Measurements from ENCODE around the gene C5. TPM values are rescaled to one million over a fixed set of nuclear protein-coding genes. Genes with fewer than 3 reads are reported as not detected.

Gene C5
- total and polyA plus RNA-seq, 9 of the 15 experiments (the other 6 are each of a cell fraction or from before 2014, with no cell fraction given), result 0.08 to 0.91 (median 0.42) TPM

DNA sequence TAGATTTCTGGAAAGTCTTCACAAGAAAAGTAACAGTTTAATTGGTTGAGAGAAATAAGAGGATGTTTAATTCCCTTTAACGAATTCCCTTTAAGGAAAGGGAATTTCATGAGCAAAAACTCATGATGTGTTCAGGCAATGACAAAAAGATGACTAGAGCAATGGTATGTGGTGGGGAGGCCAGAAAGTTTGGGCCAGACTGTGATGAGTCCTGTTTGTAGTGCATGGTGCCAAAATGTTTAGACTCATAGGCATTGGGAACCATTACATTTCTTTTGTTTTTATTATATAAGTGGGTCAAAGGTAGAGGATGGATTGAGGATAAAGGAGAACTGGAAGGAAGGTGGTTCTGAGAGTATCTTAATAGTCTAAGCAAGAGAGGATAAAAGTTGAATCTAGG, 35.6 kb upstream of the C5 start:
- Histone ChIP-seq H3K9me3 (replicated peaks; ENCODE audit: control insufficient read depth, insufficient read depth, low read depth, low read length) (peaks cover 3% of the 10 kb centered on the region; the same call in 1 of the 2 replicates), H2AFZ (ENCODE audit: low read depth, low read length) (no peak overlapping the region), H3K4me1 (replicated peaks in 1 of 2; ENCODE audit: control insufficient read depth in 2 of 2, insufficient read depth in 2 of 2, low read length in 2 of 2) (no peaks in the 10 kb centered on the region), H3K9me1 (ENCODE audit: control insufficient read depth, insufficient read depth, low read length) (no peaks in the 10 kb centered on the region), H4K20me1 (replicated peaks; ENCODE audit: control insufficient read depth, insufficient read depth, low read length) (no peaks in the 10 kb centered on the region), H3K27ac (ENCODE audit: extremely low read depth, low read depth, low read length) (no peak overlapping the region), H3K4me2 (ENCODE audit: insufficient read depth, low read length) (no peak overlapping the region), H3K27me3 (ENCODE audit: control insufficient read depth in 2 of 2, insufficient read depth in 2 of 2, low read length in 2 of 2) (no peaks in the 10 kb centered on the region), H3K36me3 (ENCODE audit: control insufficient read depth, insufficient read depth, low read length) (peaks cover 46% of the 10 kb centered on the region), H3K79me2 (ENCODE audit: control insufficient read depth, insufficient read depth, low read length) (no peaks in the 10 kb centered on the region), H3K9ac (ENCODE audit: insufficient read depth in 1 of 2, low read depth in 2 of 2, low read length in 2 of 2) (no peak overlapping the region), H3K4me3 (no peak overlapping the region)
- ATAC-seq, result no peak
- ChIA-PET CTCF (ENCODE audit: low intra/inter-chr PET ratio) (no interaction called here), POLR2A (no interaction called here)
- intact Hi-C loops (cut with micrococcal nuclease) (no loop called here), in situ Hi-C loops (cut with MboI) (no loop called here)
- no peak for DNase-seq (ENCODE audit: extremely low read depth in 1 of 4, low spot score in 3 of 4)
- no TSS peak for BruUV-seq (replicated peaks)
- FAIRE-seq, result no peak
- WGBS (ENCODE audit: insufficient coverage, low coverage, missing lambda C conversion rate), result 11% methylated on average over 1 of the region's 1 CpG
- TF ChIP-seq NFE2 (IDR thresholded peaks at IDR 0.05; ENCODE audit: low read depth) (no peak), CEBPG (CRISPR knock-in tag; IDR thresholded peaks at IDR 0.05) (no peak), CEBPG (tag; conservative IDR thresholded peaks at IDR 0.05 in 1 of 2, IDR thresholded peaks at IDR 0.05 in 1 of 2) (no peak), PHTF2 (CRISPR knock-in tag; IDR thresholded peaks at IDR 0.05) (no peak), NCOA1 (IDR thresholded peaks at IDR 0.05; ENCODE audit: low read depth) (no peak), ZNF668 (CRISPR knock-in tag; IDR thresholded peaks at IDR 0.05) (no peak), ATF7 (IDR thresholded peaks at IDR 0.05) (no peak), NBN (IDR thresholded peaks at IDR 0.05; ENCODE audit: low read depth) (no peak), ZNF584 (CRISPR knock-in tag; IDR thresholded peaks at IDR 0.05; ENCODE audit: low read depth) (no peak), BCOR (IDR thresholded peaks at IDR 0.05) (no peak), ZNF143 (CRISPR knock-in tag; IDR thresholded peaks at IDR 0.05) (no peak), KAT7 (CRISPR knock-in tag; IDR thresholded peaks at IDR 0.05; ENCODE audit: borderline replicate concordance) (no peak)
- TF ChIP-seq, protein P1, sequence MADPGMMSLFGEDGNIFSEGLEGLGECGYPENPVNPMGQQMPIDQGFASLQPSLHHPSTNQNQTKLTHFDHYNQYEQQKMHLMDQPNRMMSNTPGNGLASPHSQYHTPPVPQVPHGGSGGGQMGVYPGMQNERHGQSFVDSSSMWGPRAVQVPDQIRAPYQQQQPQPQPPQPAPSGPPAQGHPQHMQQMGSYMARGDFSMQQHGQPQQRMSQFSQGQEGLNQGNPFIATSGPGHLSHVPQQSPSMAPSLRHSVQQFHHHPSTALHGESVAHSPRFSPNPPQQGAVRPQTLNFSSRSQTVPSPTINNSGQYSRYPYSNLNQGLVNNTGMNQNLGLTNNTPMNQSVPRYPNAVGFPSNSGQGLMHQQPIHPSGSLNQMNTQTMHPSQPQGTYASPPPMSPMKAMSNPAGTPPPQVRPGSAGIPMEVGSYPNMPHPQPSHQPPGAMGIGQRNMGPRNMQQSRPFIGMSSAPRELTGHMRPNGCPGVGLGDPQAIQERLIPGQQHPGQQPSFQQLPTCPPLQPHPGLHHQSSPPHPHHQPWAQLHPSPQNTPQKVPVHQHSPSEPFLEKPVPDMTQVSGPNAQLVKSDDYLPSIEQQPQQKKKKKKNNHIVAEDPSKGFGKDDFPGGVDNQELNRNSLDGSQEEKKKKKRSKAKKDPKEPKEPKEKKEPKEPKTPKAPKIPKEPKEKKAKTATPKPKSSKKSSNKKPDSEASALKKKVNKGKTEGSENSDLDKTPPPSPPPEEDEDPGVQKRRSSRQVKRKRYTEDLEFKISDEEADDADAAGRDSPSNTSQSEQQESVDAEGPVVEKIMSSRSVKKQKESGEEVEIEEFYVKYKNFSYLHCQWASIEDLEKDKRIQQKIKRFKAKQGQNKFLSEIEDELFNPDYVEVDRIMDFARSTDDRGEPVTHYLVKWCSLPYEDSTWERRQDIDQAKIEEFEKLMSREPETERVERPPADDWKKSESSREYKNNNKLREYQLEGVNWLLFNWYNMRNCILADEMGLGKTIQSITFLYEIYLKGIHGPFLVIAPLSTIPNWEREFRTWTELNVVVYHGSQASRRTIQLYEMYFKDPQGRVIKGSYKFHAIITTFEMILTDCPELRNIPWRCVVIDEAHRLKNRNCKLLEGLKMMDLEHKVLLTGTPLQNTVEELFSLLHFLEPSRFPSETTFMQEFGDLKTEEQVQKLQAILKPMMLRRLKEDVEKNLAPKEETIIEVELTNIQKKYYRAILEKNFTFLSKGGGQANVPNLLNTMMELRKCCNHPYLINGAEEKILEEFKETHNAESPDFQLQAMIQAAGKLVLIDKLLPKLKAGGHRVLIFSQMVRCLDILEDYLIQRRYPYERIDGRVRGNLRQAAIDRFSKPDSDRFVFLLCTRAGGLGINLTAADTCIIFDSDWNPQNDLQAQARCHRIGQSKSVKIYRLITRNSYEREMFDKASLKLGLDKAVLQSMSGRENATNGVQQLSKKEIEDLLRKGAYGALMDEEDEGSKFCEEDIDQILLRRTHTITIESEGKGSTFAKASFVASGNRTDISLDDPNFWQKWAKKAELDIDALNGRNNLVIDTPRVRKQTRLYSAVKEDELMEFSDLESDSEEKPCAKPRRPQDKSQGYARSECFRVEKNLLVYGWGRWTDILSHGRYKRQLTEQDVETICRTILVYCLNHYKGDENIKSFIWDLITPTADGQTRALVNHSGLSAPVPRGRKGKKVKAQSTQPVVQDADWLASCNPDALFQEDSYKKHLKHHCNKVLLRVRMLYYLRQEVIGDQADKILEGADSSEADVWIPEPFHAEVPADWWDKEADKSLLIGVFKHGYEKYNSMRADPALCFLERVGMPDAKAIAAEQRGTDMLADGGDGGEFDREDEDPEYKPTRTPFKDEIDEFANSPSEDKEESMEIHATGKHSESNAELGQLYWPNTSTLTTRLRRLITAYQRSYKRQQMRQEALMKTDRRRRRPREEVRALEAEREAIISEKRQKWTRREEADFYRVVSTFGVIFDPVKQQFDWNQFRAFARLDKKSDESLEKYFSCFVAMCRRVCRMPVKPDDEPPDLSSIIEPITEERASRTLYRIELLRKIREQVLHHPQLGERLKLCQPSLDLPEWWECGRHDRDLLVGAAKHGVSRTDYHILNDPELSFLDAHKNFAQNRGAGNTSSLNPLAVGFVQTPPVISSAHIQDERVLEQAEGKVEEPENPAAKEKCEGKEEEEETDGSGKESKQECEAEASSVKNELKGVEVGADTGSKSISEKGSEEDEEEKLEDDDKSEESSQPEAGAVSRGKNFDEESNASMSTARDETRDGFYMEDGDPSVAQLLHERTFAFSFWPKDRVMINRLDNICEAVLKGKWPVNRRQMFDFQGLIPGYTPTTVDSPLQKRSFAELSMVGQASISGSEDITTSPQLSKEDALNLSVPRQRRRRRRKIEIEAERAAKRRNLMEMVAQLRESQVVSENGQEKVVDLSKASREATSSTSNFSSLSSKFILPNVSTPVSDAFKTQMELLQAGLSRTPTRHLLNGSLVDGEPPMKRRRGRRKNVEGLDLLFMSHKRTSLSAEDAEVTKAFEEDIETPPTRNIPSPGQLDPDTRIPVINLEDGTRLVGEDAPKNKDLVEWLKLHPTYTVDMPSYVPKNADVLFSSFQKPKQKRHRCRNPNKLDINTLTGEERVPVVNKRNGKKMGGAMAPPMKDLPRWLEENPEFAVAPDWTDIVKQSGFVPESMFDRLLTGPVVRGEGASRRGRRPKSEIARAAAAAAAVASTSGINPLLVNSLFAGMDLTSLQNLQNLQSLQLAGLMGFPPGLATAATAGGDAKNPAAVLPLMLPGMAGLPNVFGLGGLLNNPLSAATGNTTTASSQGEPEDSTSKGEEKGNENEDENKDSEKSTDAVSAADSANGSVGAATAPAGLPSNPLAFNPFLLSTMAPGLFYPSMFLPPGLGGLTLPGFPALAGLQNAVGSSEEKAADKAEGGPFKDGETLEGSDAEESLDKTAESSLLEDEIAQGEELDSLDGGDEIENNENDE (IDR thresholded peaks at IDR 0.05; ENCODE audit: low read depth, low read length), result no peak
